Measurements from ENCODE around the gene TRUB2.

GRCh38 chr9:128349772-128350171 is 27.5 kb upstream of the TRUB2 start:
- no peak for TF ChIP-seq CTCF (IDR thresholded peaks at IDR 0.05)
- no peak for TF ChIP-seq POLR2AphosphoS5 (IDR thresholded peaks at IDR 0.05; ENCODE audit: insufficient read depth in 1 of 2, low read depth in 1 of 2)

Data from vagina (tissue), 2 donors.